H1 (cell line): Measurements from ENCODE around the gene ZNF407.

ENCODE experiments used
- BACH1 ChIP-seq: IDR thresholded peaks from 2 replicates; pipeline ENCODE4 v1.6.1; 2012; ENCODE audit warnings: low read length, improper control_type of control experiment
- GTF2F1 ChIP-seq: IDR thresholded peaks from 2 replicates; pipeline ENCODE4 v1.6.1; 2012; ENCODE audit warnings: low read depth, low read length, improper control_type of control experiment, borderline replicate concordance
- SUZ12 ChIP-seq: fragments of 200-600 bp; sonication (generic); IDR thresholded peaks from 2 replicates; pipeline ENCODE4 v1.6.1; 2012; ENCODE audit warnings: mild to moderate bottlenecking, inconsistent platforms, low read length, moderate library complexity, mixed read lengths
- TF ChIP-seq, protein P1 (sequence below), 3 experiments: IDR thresholded peaks; 1 replicate in 2 of 3; 2 replicates in 1 of 3; pipeline versions ENCODE4 v1.5.1 to v1.6.1; 2011; ENCODE audit warnings: low read length in 3 of 3, mild to moderate bottlenecking in 3 of 3, inconsistent platforms in 2 of 3, low read depth in 1 of 3, moderate library complexity in 1 of 3; ENCODE audit not compliant: insufficient read depth in 1 of 3; ENCODE audit errors: control extremely low read depth in 1 of 3

DNA sequence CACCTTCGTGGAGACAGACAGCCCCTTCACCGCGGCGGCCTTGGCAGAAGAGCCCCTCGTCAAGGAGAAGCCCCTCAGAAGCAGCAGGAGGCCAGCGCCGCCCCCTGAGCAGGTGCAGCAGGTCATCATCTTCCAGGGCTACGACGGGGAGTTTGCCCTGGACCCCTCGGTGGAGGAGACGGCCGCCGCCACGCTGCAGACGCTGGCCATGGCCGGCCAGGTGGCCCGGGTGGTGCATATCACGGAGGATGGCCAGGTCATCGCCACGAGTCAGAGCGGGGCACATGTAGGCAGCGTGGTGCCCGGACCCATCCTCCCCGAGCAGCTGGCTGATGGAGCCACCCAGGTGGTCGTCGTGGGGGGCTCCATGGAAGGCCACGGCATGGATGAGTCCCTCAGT, 465.5 kb downstream of the ZNF407 start:
- TF ChIP-seq, protein P1, sequence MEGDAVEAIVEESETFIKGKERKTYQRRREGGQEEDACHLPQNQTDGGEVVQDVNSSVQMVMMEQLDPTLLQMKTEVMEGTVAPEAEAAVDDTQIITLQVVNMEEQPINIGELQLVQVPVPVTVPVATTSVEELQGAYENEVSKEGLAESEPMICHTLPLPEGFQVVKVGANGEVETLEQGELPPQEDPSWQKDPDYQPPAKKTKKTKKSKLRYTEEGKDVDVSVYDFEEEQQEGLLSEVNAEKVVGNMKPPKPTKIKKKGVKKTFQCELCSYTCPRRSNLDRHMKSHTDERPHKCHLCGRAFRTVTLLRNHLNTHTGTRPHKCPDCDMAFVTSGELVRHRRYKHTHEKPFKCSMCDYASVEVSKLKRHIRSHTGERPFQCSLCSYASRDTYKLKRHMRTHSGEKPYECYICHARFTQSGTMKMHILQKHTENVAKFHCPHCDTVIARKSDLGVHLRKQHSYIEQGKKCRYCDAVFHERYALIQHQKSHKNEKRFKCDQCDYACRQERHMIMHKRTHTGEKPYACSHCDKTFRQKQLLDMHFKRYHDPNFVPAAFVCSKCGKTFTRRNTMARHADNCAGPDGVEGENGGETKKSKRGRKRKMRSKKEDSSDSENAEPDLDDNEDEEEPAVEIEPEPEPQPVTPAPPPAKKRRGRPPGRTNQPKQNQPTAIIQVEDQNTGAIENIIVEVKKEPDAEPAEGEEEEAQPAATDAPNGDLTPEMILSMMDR (IDR thresholded peaks at IDR 0.05; ENCODE audit: control extremely low read depth in 1 of 3, insufficient read depth in 1 of 3, low read depth in 1 of 3, low read length in 3 of 3): no peak
- TF ChIP-seq GTF2F1 (no peak), BACH1 (no peak), SUZ12 (no peak)
